SK-N-SH treated with all-trans-retinoic acid at 6 μM for 48 hours (cell line): ENCODE results near the gene MFSD11.
"Not testable (repeated sequence)": the region's sequence is repeated elsewhere in the genome, so short reads cannot be mapped to it uniquely, and the experiment has no call there.

Experiments
- ATAC-seq: fragments of 200-7000 bp; cut with Tn5 transposase; 3 replicates; pipeline ENCODE4 v1.9.1; 2020; ENCODE audit warnings: mild to moderate bottlenecking, moderate library complexity
- BACH2 ChIP-seq: fragments of 250-450 bp; sonication (Bioruptor Pico); IDR thresholded peaks from 2 replicates; pipeline ENCODE4 v1.9.0; 2021; ENCODE audit warnings: mild to moderate bottlenecking, borderline replicate concordance
- CSDC2 ChIP-seq: fragments of 250-450 bp; sonication (Bioruptor Pico); IDR thresholded peaks from 2 replicates; pipeline ENCODE4 v1.5.0; 2020; ENCODE audit warnings: mild to moderate bottlenecking, moderate library complexity
- ESRRG ChIP-seq: fragments of 250-450 bp; sonication (Bioruptor Pico); IDR thresholded peaks from 2 replicates; pipeline ENCODE4 v1.6.1; 2021; ENCODE audit warnings: mild to moderate bottlenecking
- ISL1 ChIP-seq: fragments of 250-450 bp; sonication (Bioruptor Pico); IDR thresholded peaks from 2 replicates; pipeline ENCODE4 v2.1.2; 2022; ENCODE audit warnings: mild to moderate bottlenecking, moderate library complexity
- OSR1 ChIP-seq: fragments of 250-450 bp; sonication (Bioruptor Pico); IDR thresholded peaks from 2 replicates; pipeline ENCODE4 v1.8.0; 2022; ENCODE audit warnings: moderate library complexity, mild to moderate bottlenecking, inconsistent platforms
- POU6F1 ChIP-seq: fragments of 250-450 bp; sonication (Bioruptor Pico); IDR thresholded peaks from 2 replicates; pipeline ENCODE4 v1.8.0; 2021; ENCODE audit warnings: low read depth, mild to moderate bottlenecking, moderate library complexity, borderline replicate concordance
- PPARA ChIP-seq: fragments of 250-450 bp; sonication (Bioruptor Pico); IDR thresholded peaks from 2 replicates; pipeline ENCODE4 v1.5.0; 2020; ENCODE audit warnings: mild to moderate bottlenecking, borderline replicate concordance
- RARB ChIP-seq: fragments of 250-450 bp; sonication (Bioruptor Pico); IDR thresholded peaks from 2 replicates; pipeline ENCODE4 v1.8.0; 2021; ENCODE audit warnings: mild to moderate bottlenecking, moderate library complexity
- TCF4 ChIP-seq: fragments of 250-450 bp; sonication (Bioruptor Pico); IDR thresholded peaks from 2 replicates; pipeline ENCODE4 v1.8.0; 2021; ENCODE audit warnings: mild to moderate bottlenecking, moderate library complexity, borderline replicate concordance
- TOX ChIP-seq: fragments of 250-450 bp; sonication (Bioruptor Pico); IDR thresholded peaks from 2 replicates; pipeline ENCODE4 v1.8.0; 2021; ENCODE audit warnings: mild to moderate bottlenecking, moderate library complexity, borderline replicate concordance
- TSHZ2 ChIP-seq: fragments of 250-450 bp; sonication (Bioruptor Pico); IDR thresholded peaks from 2 replicates; pipeline ENCODE4 v1.5.0; 2020; ENCODE audit warnings: mild to moderate bottlenecking, moderate library complexity
- ZC3H10 ChIP-seq: fragments of 250-450 bp; sonication (Bioruptor Pico); IDR thresholded peaks from 2 replicates; pipeline ENCODE4 v1.5.1; 2021; ENCODE audit warnings: mild to moderate bottlenecking, moderate library complexity
- ZFP3 ChIP-seq: fragments of 250-450 bp; sonication (Bioruptor Pico); IDR thresholded peaks from 2 replicates; pipeline ENCODE4 v1.5.0; 2020; ENCODE audit warnings: mild to moderate bottlenecking, moderate library complexity
- ZNF565 ChIP-seq: fragments of 450-650 bp; formaldehyde crosslinking; conservative IDR thresholded peaks from 2 replicates; pipeline ENCODE4 v1.5.0; 2020; ENCODE audit warnings: low read depth, mild to moderate bottlenecking, moderate library complexity
- ZNF70 ChIP-seq: fragments of 450-650 bp; formaldehyde crosslinking; IDR thresholded peaks from 2 replicates; pipeline ENCODE4 v1.5.0; 2020; ENCODE audit warnings: mild to moderate bottlenecking, moderate library complexity
- ZNF8 ChIP-seq: fragments of 450-650 bp; formaldehyde crosslinking; IDR thresholded peaks from 2 replicates; pipeline ENCODE4 v1.5.0; 2020; ENCODE audit warnings: mild to moderate bottlenecking, moderate library complexity
- TF ChIP-seq, protein P1 (sequence below): fragments of 250-450 bp; sonication (Bioruptor Pico); IDR thresholded peaks from 2 replicates; pipeline ENCODE4 v1.5.1; 2020; ENCODE audit warnings: low read depth, mild to moderate bottlenecking, moderate library complexity
- TF ChIP-seq, protein P2 (sequence below): fragments of 250-450 bp; sonication (Bioruptor Pico); IDR thresholded peaks from 2 replicates; pipeline ENCODE4 v1.8.0; 2020; ENCODE audit warnings: mild to moderate bottlenecking, moderate library complexity, borderline replicate concordance

Gene MFSD11

DNA sequence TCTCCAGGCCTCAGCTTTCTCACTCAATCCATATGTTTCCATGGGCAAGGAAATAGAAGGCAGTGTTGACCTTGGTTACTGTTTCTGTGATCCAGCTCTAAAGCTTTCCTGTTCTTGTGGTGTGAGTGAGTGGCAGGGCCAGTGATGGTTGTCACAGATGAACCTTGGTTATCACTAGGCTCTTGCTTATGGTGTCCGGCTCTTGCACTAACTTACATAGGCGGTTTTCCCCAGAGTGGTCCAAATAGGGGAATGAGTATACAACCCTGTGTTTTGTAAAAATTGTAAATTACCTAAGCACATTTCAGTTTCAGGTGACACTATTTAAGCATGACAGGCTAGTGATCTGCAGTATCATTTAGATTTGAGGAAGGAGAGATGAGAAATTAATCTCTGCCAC is 6.8 kb downstream of the MFSD11 start:
- no peak for ATAC-seq
- TF ChIP-seq ZNF8 (CRISPR knock-in tag), result no peak
- no peak for TF ChIP-seq TOX (CRISPR knock-in tag)
- no peak for TF ChIP-seq ESRRG (CRISPR knock-in tag)
- TF ChIP-seq BACH2 (CRISPR knock-in tag), result no peak

- ATAC-seq, result not testable (repeated sequence)
Measured at GRCh38 chr17:76745785-76746184, 7.9 kb downstream of the MFSD11 start.

- TF ChIP-seq BACH2 (CRISPR knock-in tag), result no peak
- TF ChIP-seq, protein P1, sequence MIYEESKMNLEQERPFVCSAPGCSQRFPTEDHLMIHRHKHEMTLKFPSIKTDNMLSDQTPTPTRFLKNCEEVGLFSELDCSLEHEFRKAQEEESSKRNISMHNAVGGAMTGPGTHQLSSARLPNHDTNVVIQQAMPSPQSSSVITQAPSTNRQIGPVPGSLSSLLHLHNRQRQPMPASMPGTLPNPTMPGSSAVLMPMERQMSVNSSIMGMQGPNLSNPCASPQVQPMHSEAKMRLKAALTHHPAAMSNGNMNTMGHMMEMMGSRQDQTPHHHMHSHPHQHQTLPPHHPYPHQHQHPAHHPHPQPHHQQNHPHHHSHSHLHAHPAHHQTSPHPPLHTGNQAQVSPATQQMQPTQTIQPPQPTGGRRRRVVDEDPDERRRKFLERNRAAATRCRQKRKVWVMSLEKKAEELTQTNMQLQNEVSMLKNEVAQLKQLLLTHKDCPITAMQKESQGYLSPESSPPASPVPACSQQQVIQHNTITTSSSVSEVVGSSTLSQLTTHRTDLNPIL, result no peak
- TF ChIP-seq TCF4 (CRISPR knock-in tag), result no peak
- no peak for TF ChIP-seq ISL1 (CRISPR knock-in tag)
- no peak for TF ChIP-seq ESRRG (CRISPR knock-in tag)
- no peak for TF ChIP-seq ZNF565 (CRISPR knock-in tag)
- TF ChIP-seq TOX (CRISPR knock-in tag), result no peak
- no peak for ATAC-seq
Measured at GRCh38 chr17:76747716-76748363, 9.9 kb downstream of the MFSD11 start.

GRCh38 chr17:76748657-76749056 is 10.7 kb downstream of the MFSD11 start:
- TF ChIP-seq BACH2 (CRISPR knock-in tag), result no peak
- TF ChIP-seq POU6F1 (CRISPR knock-in tag), result no peak
- TF ChIP-seq TOX (CRISPR knock-in tag), result no peak
- TF ChIP-seq ZNF8 (CRISPR knock-in tag), result no peak
- TF ChIP-seq, protein P1, result no peak
- no peak for TF ChIP-seq RARB (CRISPR knock-in tag)
- TF ChIP-seq OSR1 (CRISPR knock-in tag), result no peak
- TF ChIP-seq ZNF565 (CRISPR knock-in tag), result no peak
- no peak for TF ChIP-seq CSDC2 (CRISPR knock-in tag)
- TF ChIP-seq, protein P2, sequence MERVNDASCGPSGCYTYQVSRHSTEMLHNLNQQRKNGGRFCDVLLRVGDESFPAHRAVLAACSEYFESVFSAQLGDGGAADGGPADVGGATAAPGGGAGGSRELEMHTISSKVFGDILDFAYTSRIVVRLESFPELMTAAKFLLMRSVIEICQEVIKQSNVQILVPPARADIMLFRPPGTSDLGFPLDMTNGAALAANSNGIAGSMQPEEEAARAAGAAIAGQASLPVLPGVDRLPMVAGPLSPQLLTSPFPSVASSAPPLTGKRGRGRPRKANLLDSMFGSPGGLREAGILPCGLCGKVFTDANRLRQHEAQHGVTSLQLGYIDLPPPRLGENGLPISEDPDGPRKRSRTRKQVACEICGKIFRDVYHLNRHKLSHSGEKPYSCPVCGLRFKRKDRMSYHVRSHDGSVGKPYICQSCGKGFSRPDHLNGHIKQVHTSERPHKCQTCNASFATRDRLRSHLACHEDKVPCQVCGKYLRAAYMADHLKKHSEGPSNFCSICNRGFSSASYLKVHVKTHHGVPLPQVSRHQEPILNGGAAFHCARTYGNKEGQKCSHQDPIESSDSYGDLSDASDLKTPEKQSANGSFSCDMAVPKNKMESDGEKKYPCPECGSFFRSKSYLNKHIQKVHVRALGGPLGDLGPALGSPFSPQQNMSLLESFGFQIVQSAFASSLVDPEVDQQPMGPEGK (CRISPR knock-in tag), result no peak
- TF ChIP-seq TSHZ2 (CRISPR knock-in tag), result no peak
- no peak for TF ChIP-seq ZNF70 (CRISPR knock-in tag)
- TF ChIP-seq, all 23 proteins: peak for 0
- ATAC-seq, result no peak

- ATAC-seq, result no peak
- TF ChIP-seq PPARA (CRISPR knock-in tag), result no peak
- no peak for TF ChIP-seq BACH2 (CRISPR knock-in tag)
- TF ChIP-seq RARB (CRISPR knock-in tag), result no peak
- no peak for TF ChIP-seq OSR1 (CRISPR knock-in tag)
- TF ChIP-seq TOX (CRISPR knock-in tag), result no peak
- no peak for TF ChIP-seq ESRRG (CRISPR knock-in tag)
- no peak for TF ChIP-seq POU6F1 (CRISPR knock-in tag)
- TF ChIP-seq ZC3H10 (CRISPR knock-in tag), result no peak
- TF ChIP-seq ZFP3, result no peak
- no peak for TF ChIP-seq CSDC2 (CRISPR knock-in tag)
- TF ChIP-seq, all 23 proteins: peak for 0
Measured at GRCh38 chr17:76751416-76751993, 13.6 kb downstream of the MFSD11 start.
